A549 (cell line): Measurements from ENCODE around the gene DNMT3A.

Source experiments
- BHLHE40 ChIP-seq: IDR thresholded peaks from 2 replicates; pipeline ENCODE4 v1.6.1; 2012; ENCODE audit warnings: low read depth, low read length, inconsistent platforms
- CBX2 ChIP-seq: fragments of 200-600 bp; sonication (generic); IDR thresholded peaks from 2 replicates; pipeline ENCODE4 v1.6.1; 2016; ENCODE audit warnings: low read depth, mild to moderate bottlenecking, borderline replicate concordance
- CTCF ChIP-seq: fragments of >200 bp; sonication (Bioruptor Twin); formaldehyde crosslinking; IDR thresholded peaks from 3 replicates; pipeline ENCODE4 v1.5.1; 2016
- EHMT2 ChIP-seq: fragments of 200-600 bp; sonication (generic); IDR thresholded peaks from 2 replicates; pipeline ENCODE4 v1.6.1; 2016; ENCODE audit warnings: antibody characterized with exemption, low read depth, mild to moderate bottlenecking, moderate library complexity
- HOXA7 ChIP-seq: fragments of 250-450 bp; sonication (Bioruptor Pico); IDR thresholded peaks from 2 replicates; pipeline ENCODE4 v1.5.0; 2020; ENCODE audit warnings: mild to moderate bottlenecking, moderate library complexity
- MAX ChIP-seq: IDR thresholded peaks from 2 replicates; pipeline ENCODE4 v1.6.1; 2012
- MAZ ChIP-seq: fragments of 150-350 bp; IDR thresholded peaks from 2 replicates; pipeline ENCODE4 v1.6.1; 2014; ENCODE audit warnings: antibody characterized with exemption, low read depth, low read length, borderline replicate concordance
- POLR2A ChIP-seq: IDR thresholded peaks from 2 replicates; pipeline ENCODE4 v1.6.1; 2012; ENCODE audit warnings: mild to moderate bottlenecking, low read length
- POLR2AphosphoS2 ChIP-seq: conservative IDR thresholded peaks from 2 replicates; pipeline ENCODE4 v1.6.1; 2012; ENCODE audit warnings: low read length, improper control_type of control experiment, inconsistent platforms
- RAD21 ChIP-seq, 2 experiments: fragments of >200 bp in 1 of 2; sonication (Bioruptor Twin) in 1 of 2; formaldehyde crosslinking in 1 of 2; IDR thresholded peaks in 1 of 2; conservative IDR thresholded peaks in 1 of 2; 2 replicates in 1 of 2; 3 replicates in 1 of 2; pipeline ENCODE4 v1.6.1; 2012 to 2018; ENCODE audit warnings: inconsistent platforms in 1 of 2
- REST ChIP-seq: fragments of 200-600 bp; sonication (generic); IDR thresholded peaks from 2 replicates; pipeline ENCODE4 v1.6.1; 2016; ENCODE audit warnings: antibody characterized with exemption, mild to moderate bottlenecking, moderate library complexity
- SMC3 ChIP-seq: fragments of >200 bp; sonication (Bioruptor Twin); formaldehyde crosslinking; IDR thresholded peaks from 3 replicates; pipeline ENCODE4 v1.6.1; 2018; ENCODE audit warnings: inconsistent platforms
- SREBF2 ChIP-seq: fragments of 450-650 bp; IDR thresholded peaks from 2 replicates; pipeline ENCODE4 v1.6.1; 2014; ENCODE audit warnings: mild to moderate bottlenecking, moderate library complexity

GRCh38 chr2:25198576-25198975 is 143.1 kb downstream of the DNMT3A start:
- no peak for TF ChIP-seq CTCF
- no peak for TF ChIP-seq REST
- TF ChIP-seq POLR2A, result no peak
- TF ChIP-seq EHMT2, result no peak
- no peak for TF ChIP-seq POLR2AphosphoS2
- TF ChIP-seq MAZ, result no peak
- TF ChIP-seq HOXA7, result no peak
- TF ChIP-seq RAD21 (conservative IDR thresholded peaks at IDR 0.05 in 1 of 2, IDR thresholded peaks at IDR 0.05 in 1 of 2), result no peak
- TF ChIP-seq SMC3, result no peak
- no peak for TF ChIP-seq MAX
- TF ChIP-seq CBX2, result no peak
- no peak for TF ChIP-seq BHLHE40
- TF ChIP-seq SREBF2, result no peak
